ENCODE data around the gene ARID5A. TPM values are rescaled to one million over a fixed set of nuclear protein-coding genes. Genes with fewer than 3 reads are reported as not detected.

ARID5A gene
- total and polyA plus RNA-seq, 2 donors, result 10.7 to 50.8 TPM

- no peak for DNase-seq (ENCODE audit: extremely low spot score)
- 85% methylated on average over 16 of the region's 16 CpGs for WGBS
- H3K27ac ChIP-seq (ENCODE audit: low read depth), result no peak overlapping the region
- H3K4me3 ChIP-seq (ENCODE audit: low read depth, low read length), result no peak overlapping the region
- H3K36me3 ChIP-seq (ENCODE audit: insufficient read depth), result no peaks in the 10 kb centered on the region
- no peaks in the 10 kb centered on the region for H3K4me1 ChIP-seq (ENCODE audit: insufficient read depth)
Measured at GRCh38 chr2:96501886-96502810, 34.4 kb upstream of the ARID5A start.

GRCh38 chr2:96502891-96503636 lies 33.5 kb upstream of the ARID5A start:
- DNase-seq (ENCODE audit: extremely low spot score), result no peak
- H3K4me3 ChIP-seq (ENCODE audit: low read depth, low read length), result no peak overlapping the region
- no peaks in the 10 kb centered on the region for H3K36me3 ChIP-seq (ENCODE audit: insufficient read depth)
- H3K4me1 ChIP-seq (ENCODE audit: insufficient read depth), result no peaks in the 10 kb centered on the region
- 84% methylated on average over 13 of the region's 13 CpGs for whole genome bisulfite sequencing
- H3K27ac ChIP-seq (ENCODE audit: low read depth), result no peak overlapping the region

GRCh38 chr2:96503637-96504243 lies 32.8 kb upstream of the ARID5A start:
- Histone ChIP-seq H3K4me3 (ENCODE audit: low read depth, low read length) (no peak overlapping the region), H3K36me3 (ENCODE audit: insufficient read depth) (no peaks in the 10 kb centered on the region), H3K4me1 (ENCODE audit: insufficient read depth) (no peaks in the 10 kb centered on the region), H3K27ac (ENCODE audit: low read depth) (no peak overlapping the region)
- 84% methylated on average over 12 of the region's 12 CpGs for WGBS
- DNase-seq (ENCODE audit: extremely low spot score), result no peak

- H3K4me3 ChIP-seq (ENCODE audit: low read depth, low read length), result no peak within 1 kb of the TSS
- no peak for DNase-seq (ENCODE audit: extremely low spot score)
- H3K4me1 ChIP-seq (ENCODE audit: insufficient read depth), result no peaks in the 10 kb centered on the region
- 58% methylated on average over 9 of the region's 9 CpGs for WGBS
- no peaks in the 10 kb centered on the region for H3K36me3 ChIP-seq (ENCODE audit: insufficient read depth)
- no peak within 1 kb of the TSS for H3K27ac ChIP-seq (ENCODE audit: low read depth)
Measured at GRCh38 chr2:96505231-96505889, 31.2 kb upstream of the ARID5A start, which contains the start of gene NEURL3. TSS of gene NEURL3 (minus strand) at chr2:96505357. CDS start at chr2:96505286, 71 bp downstream.

GRCh38 chr2:96506016-96506906 lies 30.3 kb upstream of the ARID5A start:
- no peaks in the 10 kb centered on the region for H3K4me1 ChIP-seq (ENCODE audit: insufficient read depth)
- no peak overlapping the region for H3K4me3 ChIP-seq (ENCODE audit: low read depth, low read length)
- no peaks in the 10 kb centered on the region for H3K36me3 ChIP-seq (ENCODE audit: insufficient read depth)
- no peak overlapping the region for H3K27ac ChIP-seq (ENCODE audit: low read depth)
- 92% methylated on average over 8 of the region's 8 CpGs for WGBS
- no peak for DNase-seq (ENCODE audit: extremely low spot score)

GRCh38 chr2:96506907-96507240 lies 29.7 kb upstream of the ARID5A start:
- Histone ChIP-seq H3K27ac (ENCODE audit: low read depth) (no peak overlapping the region), H3K4me1 (ENCODE audit: insufficient read depth) (no peaks in the 10 kb centered on the region), H3K4me3 (ENCODE audit: low read depth, low read length) (no peak overlapping the region), H3K36me3 (ENCODE audit: insufficient read depth) (no peaks in the 10 kb centered on the region)
- no peak for DNase-seq (ENCODE audit: extremely low spot score)
- WGBS, result 95% methylated on average over 7 of the region's 7 CpGs

GRCh38 chr2:96507957-96508520 lies 28.5 kb upstream of the ARID5A start:
- DNase-seq (ENCODE audit: extremely low spot score), result no peak
- Histone ChIP-seq H3K4me1 (ENCODE audit: insufficient read depth) (no peaks in the 10 kb centered on the region), H3K27ac (ENCODE audit: low read depth) (no peak overlapping the region), H3K36me3 (ENCODE audit: insufficient read depth) (no peaks in the 10 kb centered on the region), H3K4me3 (ENCODE audit: low read depth, low read length) (no peak overlapping the region)
- 9% methylated on average over 38 of the region's 38 CpGs for WGBS

- Histone ChIP-seq H3K4me3 (ENCODE audit: low read depth, low read length) (no peak overlapping the region), H3K36me3 (ENCODE audit: insufficient read depth) (no peaks in the 10 kb centered on the region), H3K4me1 (ENCODE audit: insufficient read depth) (no peaks in the 10 kb centered on the region), H3K27ac (ENCODE audit: low read depth) (no peak overlapping the region)
- DNase-seq (ENCODE audit: extremely low spot score), result no peak
- 69% methylated on average over 26 of the region's 26 CpGs for WGBS
Measured at GRCh38 chr2:96508521-96509113, 27.9 kb upstream of the ARID5A start.

GRCh38 chr2:96509114-96509846 lies 27.3 kb upstream of the ARID5A start:
- WGBS, result 28% methylated on average over 32 of the region's 32 CpGs
- Histone ChIP-seq H3K27ac (ENCODE audit: low read depth) (no peak overlapping the region), H3K4me3 (ENCODE audit: low read depth, low read length) (no peak overlapping the region), H3K36me3 (ENCODE audit: insufficient read depth) (no peaks in the 10 kb centered on the region), H3K4me1 (ENCODE audit: insufficient read depth) (no peaks in the 10 kb centered on the region)
- DNase-seq (ENCODE audit: extremely low spot score), result peak; percentile 67

GRCh38 chr2:96509847-96510230 lies 26.7 kb upstream of the ARID5A start:
- WGBS, result 53% methylated on average over 11 of the region's 11 CpGs
- no peak overlapping the region for H3K27ac ChIP-seq (ENCODE audit: low read depth)
- DNase-seq (ENCODE audit: extremely low spot score), result no peak
- no peak overlapping the region for H3K4me3 ChIP-seq (ENCODE audit: low read depth, low read length)
- H3K4me1 ChIP-seq (ENCODE audit: insufficient read depth), result no peaks in the 10 kb centered on the region
- no peaks in the 10 kb centered on the region for H3K36me3 ChIP-seq (ENCODE audit: insufficient read depth)

- Histone ChIP-seq H3K4me3 (ENCODE audit: low read depth, low read length) (no peak overlapping the region), H3K4me1 (ENCODE audit: insufficient read depth) (no peaks in the 10 kb centered on the region), H3K36me3 (ENCODE audit: insufficient read depth) (no peaks in the 10 kb centered on the region), H3K27ac (ENCODE audit: low read depth) (no peak overlapping the region)
- DNase-seq (ENCODE audit: extremely low spot score), result no peak
- 69% methylated on average over 6 of the region's 6 CpGs for WGBS
Measured at GRCh38 chr2:96510931-96511595, 25.5 kb upstream of the ARID5A start.

Measured in urinary bladder (tissue), 4 donors.